ENCODE results near the gene AAR2. TPM values are rescaled to one million over a fixed set of nuclear protein-coding genes. Genes with fewer than 3 reads are reported as not detected.

The AAR2 gene
- total RNA-seq, 1 donor from 2014 or later = 27.7 TPM

GRCh38 chr20:36230019-36230418, 6.3 kb upstream of the AAR2 start:
- H3K27me3 Mint-ChIP-seq = no peaks in the 10 kb centered on the region
- H3K36me3 Mint-ChIP-seq (ENCODE audit: insufficient read depth) = peaks cover 3% of the 10 kb centered on the region
- H3K4me3 Mint-ChIP-seq (ENCODE audit: low read depth) = no peak overlapping the region
- H3K4me1 Mint-ChIP-seq (ENCODE audit: low read depth) = no peaks in the 10 kb centered on the region
- no peak for DNase-seq (ENCODE audit: low spot score, unreplicated experiment)
- H3K27ac Mint-ChIP-seq = no peak overlapping the region
- H3K9me3 Mint-ChIP-seq (ENCODE audit: low read depth) = no peaks in the 10 kb centered on the region
- TF ChIP-seq CTCF (IDR thresholded peaks at IDR 0.05; ENCODE audit: unreplicated experiment) = no peak

- Mint-ChIP-seq H3K27me3 (no peaks in the 10 kb centered on the region), H3K4me3 (ENCODE audit: low read depth) (no peak overlapping the region), H3K4me1 (ENCODE audit: low read depth) (peaks cover 4% of the 10 kb centered on the region), H3K27ac (no peak overlapping the region), H3K36me3 (ENCODE audit: insufficient read depth) (peaks cover 2% of the 10 kb centered on the region), H3K9me3 (ENCODE audit: low read depth) (no peaks in the 10 kb centered on the region)
- no peak for DNase-seq (ENCODE audit: low spot score, unreplicated experiment)
- TF ChIP-seq CTCF (IDR thresholded peaks at IDR 0.05; ENCODE audit: unreplicated experiment) = no peak
These were observed 4.9 kb upstream of the AAR2 start for GRCh38 chr20:36231331-36231730.

- Mint-ChIP-seq H3K9me3 (ENCODE audit: low read depth) (no peaks in the 10 kb centered on the region), H3K4me1 (ENCODE audit: low read depth) (peaks cover 16% of the 10 kb centered on the region), H3K4me3 (ENCODE audit: low read depth) (no peak overlapping the region), H3K27me3 (no peaks in the 10 kb centered on the region), H3K27ac (no peak overlapping the region), H3K36me3 (ENCODE audit: insufficient read depth) (peaks cover 4% of the 10 kb centered on the region)
- no peak for DNase-seq (ENCODE audit: low spot score, unreplicated experiment)
- no peak for TF ChIP-seq CTCF (IDR thresholded peaks at IDR 0.05; ENCODE audit: unreplicated experiment)
These were observed 1.4 kb upstream of the AAR2 start for GRCh38 chr20:36234771-36235320.

GRCh38 chr20:36236786-36237121, 476 bp downstream of the AAR2 start:
- no peak for DNase-seq (ENCODE audit: low spot score, unreplicated experiment)
- Mint-ChIP-seq H3K27me3 (no peaks in the 10 kb centered on the region), H3K4me1 (ENCODE audit: low read depth) (peaks cover 16% of the 10 kb centered on the region), H3K4me3 (ENCODE audit: low read depth) (peak overlapping the region; percentile 94), H3K27ac (peak overlapping the region; percentile 96), H3K36me3 (ENCODE audit: insufficient read depth) (peaks cover 5% of the 10 kb centered on the region), H3K9me3 (ENCODE audit: low read depth) (no peaks in the 10 kb centered on the region)
- TF ChIP-seq CTCF (IDR thresholded peaks at IDR 0.05; ENCODE audit: unreplicated experiment) = no peak

- Mint-ChIP-seq H3K27ac (peak overlapping the region; percentile 96), H3K4me3 (ENCODE audit: low read depth) (peak overlapping the region; percentile 94), H3K9me3 (ENCODE audit: low read depth) (no peaks in the 10 kb centered on the region), H3K36me3 (ENCODE audit: insufficient read depth) (peaks cover 5% of the 10 kb centered on the region), H3K27me3 (no peaks in the 10 kb centered on the region), H3K4me1 (ENCODE audit: low read depth) (peaks cover 16% of the 10 kb centered on the region)
- no peak for DNase-seq (ENCODE audit: low spot score, unreplicated experiment)
- TF ChIP-seq CTCF (IDR thresholded peaks at IDR 0.05; ENCODE audit: unreplicated experiment) = no peak
These were observed 1.2 kb downstream of the AAR2 start for GRCh38 chr20:36237477-36237876.
